NCI-H2227 treated with DMSO at 0.1 percent for 48 hours (cell line): ENCODE measurements around the gene LPAR6.

Experiments
- DNase-seq: peaks from one replicate; lab custom pipeline; 2025; lab: John Stamatoyannopoulos, UW

LPAR6 gene

GRCh38 chr13:48369988-48370387 is 42.9 kb downstream of the LPAR6 start:
- no peak for DNase-seq
